ENCODE data around the gene GNAI3.

The GNAI3 gene

GRCh38 chr1:109537450-109538178 is 10.8 kb upstream of the GNAI3 start:
- TF ChIP-seq RARB (CRISPR knock-in tag; IDR thresholded peaks at IDR 0.05) (no peak), OSR1 (CRISPR knock-in tag; IDR thresholded peaks at IDR 0.05) (no peak), ARNTL (CRISPR knock-in tag; IDR thresholded peaks at IDR 0.05; ENCODE audit: borderline replicate concordance, low read depth) (no peak), POU6F1 (CRISPR knock-in tag; IDR thresholded peaks at IDR 0.05; ENCODE audit: borderline replicate concordance, low read depth) (no peak), BACH2 (CRISPR knock-in tag; IDR thresholded peaks at IDR 0.05; ENCODE audit: borderline replicate concordance) (no peak), ZNF565 (CRISPR knock-in tag; conservative IDR thresholded peaks at IDR 0.05; ENCODE audit: low read depth) (no peak), GLIS3 (CRISPR knock-in tag; IDR thresholded peaks at IDR 0.05) (no peak), CSRNP3 (CRISPR knock-in tag; IDR thresholded peaks at IDR 0.05) (no peak), PATZ1 (CRISPR knock-in tag; IDR thresholded peaks at IDR 0.05; ENCODE audit: borderline replicate concordance) (no peak), PPARA (CRISPR knock-in tag; IDR thresholded peaks at IDR 0.05; ENCODE audit: borderline replicate concordance) (no peak), SNAI2 (CRISPR knock-in tag; IDR thresholded peaks at IDR 0.05) (no peak), ZNF70 (CRISPR knock-in tag; IDR thresholded peaks at IDR 0.05) (no peak), ZC3H10 (CRISPR knock-in tag; IDR thresholded peaks at IDR 0.05) (no peak), CREB5 (CRISPR knock-in tag; IDR thresholded peaks at IDR 0.05; ENCODE audit: low read depth) (no peak), ESRRG (CRISPR knock-in tag; IDR thresholded peaks at IDR 0.05) (no peak), ZFP3 (CRISPR knock-in tag; IDR thresholded peaks at IDR 0.05) (no peak), ISL1 (CRISPR knock-in tag; IDR thresholded peaks at IDR 0.05) (no peak), ZNF8 (CRISPR knock-in tag; IDR thresholded peaks at IDR 0.05) (no peak), TSHZ2 (CRISPR knock-in tag; IDR thresholded peaks at IDR 0.05) (no peak), TCF4 (CRISPR knock-in tag; IDR thresholded peaks at IDR 0.05; ENCODE audit: borderline replicate concordance) (no peak)
- no peak for ATAC-seq

GRCh38 chr1:109538827-109539555 is 9.4 kb upstream of the GNAI3 start:
- TF ChIP-seq ISL1 (CRISPR knock-in tag; IDR thresholded peaks at IDR 0.05) (no peak), ZFP3 (CRISPR knock-in tag; IDR thresholded peaks at IDR 0.05) (no peak)
- no peak for ATAC-seq

- ATAC-seq = no peak
- no peak for TF ChIP-seq ESRRG (CRISPR knock-in tag; IDR thresholded peaks at IDR 0.05)
- TF ChIP-seq CSRNP3 (CRISPR knock-in tag; IDR thresholded peaks at IDR 0.05) = no peak
- no peak for TF ChIP-seq CSDC2 (CRISPR knock-in tag; IDR thresholded peaks at IDR 0.05)
- no peak for TF ChIP-seq TOX (CRISPR knock-in tag; IDR thresholded peaks at IDR 0.05; ENCODE audit: borderline replicate concordance)
Observed at GRCh38 chr1:109539676-109540075, 8.7 kb upstream of the GNAI3 start, which contains the start of gene GPR61. Gene GPR61 (plus strand): TSS chr1:109539872. CDS start chr1:109543023, 3,151 bp downstream.
